Iris pigment epithelial cell (primary cell): ENCODE data around the gene TMEM14A.
"Not testable (repeated sequence)": the region's sequence is repeated elsewhere in the genome, so short reads cannot be mapped to it uniquely, and the experiment has no call there.

Experiments used
- DNase-seq: peaks from one replicate; pipeline ENCODE4 v3.0.0-alpha.2; 2011; ENCODE audit warnings: low read depth

TMEM14A gene, protein sequence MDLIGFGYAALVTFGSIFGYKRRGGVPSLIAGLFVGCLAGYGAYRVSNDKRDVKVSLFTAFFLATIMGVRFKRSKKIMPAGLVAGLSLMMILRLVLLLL

DNA sequence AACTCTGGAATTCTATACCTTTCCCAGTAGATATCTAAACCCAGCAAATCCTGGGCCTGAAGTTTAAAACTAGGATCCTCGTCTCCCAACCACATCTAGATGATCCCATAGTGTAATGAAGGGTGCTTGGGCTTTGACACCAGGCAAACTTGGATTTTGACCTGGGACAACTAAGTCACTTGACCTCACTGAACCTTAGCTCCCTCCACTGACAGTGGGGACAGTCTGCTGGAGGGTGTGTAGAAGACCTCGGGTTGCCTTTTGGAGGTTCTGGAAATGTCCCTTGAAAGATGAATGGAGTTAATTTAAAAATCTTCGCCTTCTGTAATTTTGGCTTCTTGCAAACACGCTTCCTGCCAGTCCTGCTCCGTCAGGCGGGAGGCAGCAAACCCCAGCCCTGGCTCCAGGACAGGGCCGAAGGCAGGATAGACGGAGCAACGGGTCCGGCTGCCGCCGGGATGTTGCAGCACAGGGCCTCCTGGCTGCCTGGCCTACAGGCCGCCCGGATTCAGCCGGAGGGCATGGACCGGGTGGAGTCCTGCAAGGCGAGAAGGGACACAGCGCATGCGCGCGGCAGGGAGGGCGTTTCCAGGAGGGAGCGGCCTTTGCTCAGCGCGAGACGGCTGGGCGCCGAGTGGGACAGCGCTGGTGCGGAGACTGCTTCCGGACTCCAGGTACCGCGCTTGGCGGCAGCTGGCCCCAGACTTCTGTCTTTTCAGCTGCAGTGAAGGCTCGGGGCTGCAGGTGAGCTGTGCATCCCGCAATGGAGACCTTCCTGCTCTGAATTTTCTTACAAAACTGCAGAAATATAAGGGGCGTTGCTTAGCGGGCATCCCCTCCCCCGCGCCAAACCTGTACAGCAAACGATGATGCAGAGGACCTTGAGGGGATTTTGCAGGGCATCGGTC, at the start of gene TMEM14A:
TSS of gene TMEM14A (plus strand) at position 612 of the 908 bp plus-strand sequence. CDS start 5,990 bp downstream, outside the sequence.
- peak; percentile 87 for DNase-seq

DNA sequence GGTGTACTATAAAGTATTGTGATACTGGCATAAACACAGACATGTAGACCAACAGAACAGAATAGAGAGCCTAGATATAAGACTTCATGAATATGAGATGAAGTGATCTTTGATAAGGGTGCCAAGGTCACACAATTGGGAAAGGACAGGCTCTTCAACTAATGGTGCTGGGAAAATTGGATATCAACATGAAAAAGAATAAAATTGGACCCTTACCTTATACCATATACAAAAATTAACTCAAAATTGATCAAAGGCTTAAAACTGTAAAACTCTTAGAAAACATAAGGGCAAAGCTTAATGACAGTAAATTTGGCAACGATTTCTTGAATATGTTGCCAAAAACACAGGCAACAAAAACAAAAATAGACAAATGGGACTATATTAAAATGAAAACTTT, 49.3 kb upstream of the TMEM14A start:
- DNase-seq: no peak

DNA sequence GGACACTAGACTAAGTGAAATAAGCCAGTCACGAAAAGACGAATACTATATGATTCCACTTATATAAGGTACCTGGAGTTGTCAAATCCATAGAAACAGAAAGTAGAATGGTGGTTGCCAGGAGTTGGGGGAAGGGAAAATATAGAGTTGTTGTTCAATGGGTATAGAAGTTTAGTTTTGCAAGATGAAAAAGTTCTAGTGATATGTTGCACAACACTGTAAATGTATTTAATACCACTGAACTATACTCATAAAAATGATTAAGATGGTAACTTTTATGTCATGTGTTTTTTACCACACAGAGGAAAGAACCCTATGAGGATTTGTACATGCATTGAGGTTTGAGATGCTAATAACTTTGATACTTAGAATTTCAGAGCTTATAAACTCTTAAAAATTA, 48.1 kb upstream of the TMEM14A start:
- no peak for DNase-seq

DNA sequence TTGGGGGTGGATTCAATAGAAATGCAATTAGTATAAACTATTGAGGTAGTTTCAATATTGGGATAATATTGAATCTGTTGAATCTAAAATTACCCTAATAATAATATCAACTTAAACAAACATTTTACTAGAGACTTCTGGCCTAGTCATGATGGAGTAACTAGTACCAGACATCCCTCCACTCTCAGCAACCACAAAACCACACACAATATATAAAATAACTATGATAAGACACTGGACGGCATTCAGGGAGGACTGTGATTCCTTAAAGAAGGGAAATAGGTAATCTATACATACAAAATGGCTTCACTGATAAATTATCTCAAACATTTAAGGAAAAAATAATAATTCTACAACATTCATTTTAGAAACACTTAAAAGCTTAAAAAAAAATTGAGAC, 38.9 kb upstream of the TMEM14A start:
- DNase-seq: peak; percentile 31

DNA sequence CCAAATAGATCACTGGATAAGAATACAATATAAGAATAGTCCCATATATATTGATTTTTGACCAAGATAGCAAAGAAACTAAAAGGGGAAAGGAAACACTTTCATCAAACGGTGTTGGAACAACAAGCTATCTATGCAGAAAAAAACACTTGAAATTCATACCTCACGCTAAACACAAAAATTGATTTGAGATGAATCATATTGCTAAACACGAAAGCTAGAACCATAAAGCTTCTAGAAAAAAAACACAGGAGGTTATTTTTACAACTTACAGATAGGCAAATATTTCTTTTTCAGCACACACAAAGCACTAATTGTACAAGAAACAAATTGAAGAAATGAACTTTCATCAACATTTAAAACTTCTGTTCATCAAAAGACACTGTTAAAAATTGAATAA, 36.7 kb upstream of the TMEM14A start:
- DNase-seq: peak; percentile 59

DNA sequence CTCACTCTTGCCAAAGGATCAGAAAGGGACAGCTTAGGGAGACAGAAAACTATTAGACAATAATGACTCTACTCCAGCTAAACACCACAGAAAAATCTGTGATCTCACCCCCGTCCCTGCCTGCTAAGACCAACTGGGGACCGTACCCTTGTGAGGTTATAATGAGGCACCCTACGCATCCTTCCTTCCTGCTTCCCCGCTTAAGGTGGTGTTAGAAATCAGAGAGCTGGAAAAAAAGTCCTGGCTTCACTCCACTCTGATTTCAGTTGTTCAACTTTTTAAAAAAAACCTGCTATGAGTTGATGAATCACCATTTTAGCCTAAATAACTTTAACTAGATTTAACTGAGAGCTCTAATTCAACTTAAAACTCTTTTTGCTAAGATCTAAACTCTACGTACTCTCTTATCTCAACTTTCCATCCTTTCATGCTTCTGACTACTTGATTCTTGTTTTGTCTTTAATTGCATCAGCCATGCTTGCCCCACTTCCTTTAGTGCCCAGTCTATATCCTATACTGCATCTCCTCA, 35.8 kb upstream of the TMEM14A start:
- peak; percentile 61 for DNase-seq

DNA sequence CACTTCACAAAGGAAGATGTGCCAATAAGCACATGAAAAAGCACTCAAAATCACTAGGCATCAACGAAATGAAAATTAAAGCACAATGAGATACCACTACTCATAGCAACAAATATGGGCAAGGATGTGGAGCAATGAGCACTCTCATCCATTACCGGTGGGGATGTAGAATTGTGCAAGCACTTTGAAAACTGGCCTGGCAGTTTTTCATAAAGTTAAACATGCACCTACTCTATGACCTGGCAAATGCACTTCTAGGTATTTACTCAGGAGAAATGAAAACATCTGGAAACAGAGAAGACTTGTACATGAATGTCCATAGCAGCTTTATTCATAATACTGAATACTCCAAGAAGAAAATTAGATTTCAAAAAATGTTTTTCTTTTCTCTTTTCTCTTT, 34.1 kb upstream of the TMEM14A start:
- DNase-seq: no peak

DNA sequence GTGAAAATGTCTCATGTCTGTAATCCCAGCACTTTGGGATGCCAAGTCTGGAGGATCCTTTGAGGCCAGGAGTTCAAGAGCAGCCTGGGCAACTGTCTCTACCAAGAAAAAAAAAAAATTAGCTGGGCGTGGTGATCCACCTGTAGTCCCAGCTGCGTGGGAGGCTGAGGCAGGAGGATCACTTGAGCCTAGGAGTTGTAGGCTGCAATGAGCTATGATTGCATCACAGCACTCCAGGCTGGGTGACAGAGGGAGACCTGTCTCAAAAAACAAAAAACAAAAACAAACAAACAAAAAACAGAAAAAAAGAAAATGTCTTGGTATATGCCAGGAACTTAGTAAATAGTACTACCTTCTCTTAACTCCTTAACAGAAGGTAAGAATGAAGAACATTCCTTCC, 31.4 kb upstream of the TMEM14A start:
- no peak for DNase-seq

DNA sequence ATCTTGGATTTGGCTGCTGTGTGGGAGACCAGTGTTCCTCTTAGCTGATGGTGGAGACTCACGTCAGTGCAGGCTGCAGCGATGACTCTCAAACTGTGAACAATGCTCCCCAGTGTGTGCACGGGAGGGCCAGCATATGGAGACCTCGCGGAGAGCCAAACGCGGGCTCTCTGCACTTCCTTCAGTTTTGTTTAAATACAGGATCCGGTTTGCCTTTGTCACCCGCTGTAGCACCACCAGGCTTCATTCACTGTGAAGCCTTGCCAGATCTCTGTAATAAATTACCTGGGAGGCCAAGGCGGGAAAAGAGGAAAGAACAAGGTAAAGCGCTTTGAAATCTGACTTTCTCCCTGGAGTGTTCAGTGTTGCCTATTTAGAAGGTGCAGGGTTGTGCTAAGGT, 30.7 kb upstream of the TMEM14A start:
- DNase-seq: no peak

DNA sequence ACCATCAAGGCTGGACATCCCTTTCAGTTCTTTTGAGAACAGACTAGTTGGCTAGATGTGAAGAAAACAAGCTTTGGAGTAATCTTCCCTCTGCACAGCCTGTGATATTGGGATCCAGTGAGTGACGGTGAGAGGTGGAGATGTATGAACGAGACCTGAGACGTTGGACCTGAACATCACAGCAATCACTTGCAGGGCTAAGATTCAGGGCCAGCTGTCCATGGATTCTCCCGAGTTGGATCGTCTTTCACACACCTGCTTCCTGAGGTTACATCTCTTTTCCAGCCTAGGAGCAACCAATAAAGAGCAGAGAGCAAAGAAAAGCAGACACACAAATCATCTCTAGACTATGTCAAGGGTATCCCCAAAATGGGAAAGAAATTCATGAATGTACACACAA, 30.0 kb upstream of the TMEM14A start:
- DNase-seq: no peak

DNA sequence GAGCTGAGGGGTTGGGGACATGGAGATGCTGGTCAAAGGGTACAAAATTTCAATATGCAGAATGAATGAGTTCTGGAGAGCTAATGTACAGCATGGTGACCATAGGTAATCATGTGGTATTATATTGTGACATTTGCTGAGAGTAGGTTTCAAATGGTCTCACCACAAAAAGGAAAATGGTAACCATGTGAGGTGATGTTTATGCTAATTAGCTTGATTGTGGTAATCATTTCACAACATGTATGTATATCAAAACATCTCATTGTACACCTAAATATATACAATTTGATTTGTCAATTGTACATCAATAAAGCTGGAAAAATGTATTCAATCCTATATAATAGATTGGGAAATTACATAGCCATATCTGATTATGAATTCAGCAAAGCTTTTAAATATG, 29.5 kb upstream of the TMEM14A start:
- no peak for DNase-seq

DNA sequence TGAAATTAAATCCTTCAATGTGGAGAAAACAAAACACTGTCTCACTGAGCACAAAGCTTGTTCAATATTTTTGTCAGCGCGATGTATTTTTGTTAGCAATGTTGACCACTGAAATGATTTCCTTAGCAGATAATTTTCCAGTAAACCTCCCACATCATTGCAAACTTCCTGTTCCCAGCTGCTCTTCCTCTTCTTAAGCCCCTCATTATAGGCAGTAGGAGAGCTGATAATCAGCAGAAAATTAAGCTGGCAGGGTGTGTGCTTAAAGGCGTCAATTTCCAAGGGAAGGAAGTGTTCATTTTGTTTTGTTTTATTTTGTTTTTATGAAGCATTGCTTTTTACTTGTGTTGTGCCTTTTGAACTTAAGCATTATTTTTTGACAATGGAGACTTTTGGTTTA, 29.1 kb upstream of the TMEM14A start:
- no peak for DNase-seq

DNA sequence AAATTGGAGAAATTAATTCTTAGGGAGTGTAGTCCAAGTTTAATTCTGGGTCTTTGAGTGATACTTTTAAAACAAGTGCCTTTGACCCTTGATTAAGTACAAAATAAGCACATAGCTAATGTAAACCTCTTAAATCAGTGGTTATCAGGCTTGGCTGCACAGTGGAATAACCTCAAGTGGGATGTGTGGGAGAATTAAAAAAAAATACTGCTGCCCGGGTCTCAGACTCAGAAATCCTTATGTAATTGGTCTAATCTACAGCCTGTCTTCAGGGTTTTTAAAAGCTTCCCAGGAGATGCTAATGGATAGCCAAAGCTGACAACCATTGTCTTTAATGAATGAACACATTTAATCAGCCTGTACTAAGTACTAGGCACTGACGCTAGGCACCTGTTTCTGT, 28.5 kb upstream of the TMEM14A start:
- DNase-seq: no peak

DNA sequence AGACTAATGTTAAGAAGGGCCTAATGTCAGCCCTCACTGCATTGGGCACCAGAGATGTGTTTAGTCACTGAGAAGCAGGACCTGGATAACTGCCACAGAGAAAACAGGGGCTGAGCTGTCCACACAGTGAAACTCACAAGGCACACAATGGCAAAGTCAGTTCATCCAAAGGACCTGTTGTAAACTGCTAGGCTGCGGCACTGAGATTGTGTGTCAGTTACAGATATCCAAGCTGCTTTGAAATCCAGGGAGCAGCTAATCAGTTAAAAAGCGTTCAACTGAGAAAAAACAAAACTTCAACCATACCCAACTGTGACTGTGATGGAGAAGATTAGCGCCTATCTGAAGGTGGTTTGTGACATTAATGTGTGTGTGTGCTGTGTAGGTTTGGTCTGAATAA, 27.8 kb upstream of the TMEM14A start:
- DNase-seq: no peak

DNA sequence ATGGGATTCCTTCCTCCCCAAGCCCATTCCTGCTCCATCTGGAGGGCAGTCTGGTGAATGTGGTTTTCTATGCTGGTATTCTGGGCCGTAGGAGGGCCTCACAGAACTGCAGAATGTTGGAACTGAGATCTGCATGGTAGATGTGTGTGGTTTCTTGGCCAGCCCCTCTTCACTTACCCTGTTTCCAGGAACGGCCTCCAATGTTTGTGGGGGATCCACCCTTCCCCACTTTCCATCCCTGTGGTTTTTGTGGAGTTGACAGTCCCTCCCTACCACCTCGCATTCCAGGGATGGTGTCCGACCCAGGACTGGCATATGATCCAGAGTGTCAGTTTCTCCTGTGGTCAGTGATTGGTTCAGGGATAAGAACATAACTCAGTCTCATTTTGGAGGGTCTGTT, 26.7 kb upstream of the TMEM14A start:
- DNase-seq: no peak

DNA sequence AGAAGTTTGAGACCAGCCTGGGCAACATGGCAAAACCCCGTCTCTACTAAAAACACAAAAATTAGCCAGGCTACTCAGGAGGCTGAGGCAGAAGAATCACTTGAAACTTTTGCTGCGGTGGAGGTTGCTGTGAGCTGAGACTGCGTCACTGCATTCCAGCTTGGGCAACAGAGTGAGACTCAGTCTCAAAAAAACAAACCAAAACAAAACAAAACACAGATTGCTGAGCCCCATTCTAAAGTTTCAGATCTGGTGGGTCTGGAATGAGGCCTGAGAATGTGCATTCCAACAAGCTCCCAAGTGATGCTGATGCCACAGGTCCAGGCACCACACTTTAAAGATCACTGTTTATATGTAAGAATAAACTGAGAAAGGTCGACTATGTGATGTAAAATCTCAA, 24.9 kb upstream of the TMEM14A start:
- DNase-seq: no peak

DNA sequence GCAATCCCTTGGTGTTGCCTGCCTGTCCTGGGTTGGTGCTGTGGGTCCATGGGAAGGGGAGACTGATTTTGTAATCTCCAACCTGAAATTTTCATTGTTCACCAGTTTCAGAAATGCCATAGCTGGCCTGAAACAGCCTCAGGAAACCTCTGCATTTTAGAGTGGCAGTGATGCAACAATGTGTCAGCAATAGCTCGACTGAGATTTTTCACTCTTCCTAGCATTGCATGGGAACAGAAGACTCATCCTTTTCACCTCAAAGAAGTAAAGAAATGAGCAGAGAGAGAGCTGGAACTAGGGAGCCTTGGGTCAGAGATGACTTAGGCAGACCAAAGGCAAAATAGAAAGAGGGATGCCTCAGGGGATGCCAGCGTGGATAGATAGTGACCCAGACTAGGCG, 23.7 kb upstream of the TMEM14A start:
- peak; percentile 67 for DNase-seq

DNA sequence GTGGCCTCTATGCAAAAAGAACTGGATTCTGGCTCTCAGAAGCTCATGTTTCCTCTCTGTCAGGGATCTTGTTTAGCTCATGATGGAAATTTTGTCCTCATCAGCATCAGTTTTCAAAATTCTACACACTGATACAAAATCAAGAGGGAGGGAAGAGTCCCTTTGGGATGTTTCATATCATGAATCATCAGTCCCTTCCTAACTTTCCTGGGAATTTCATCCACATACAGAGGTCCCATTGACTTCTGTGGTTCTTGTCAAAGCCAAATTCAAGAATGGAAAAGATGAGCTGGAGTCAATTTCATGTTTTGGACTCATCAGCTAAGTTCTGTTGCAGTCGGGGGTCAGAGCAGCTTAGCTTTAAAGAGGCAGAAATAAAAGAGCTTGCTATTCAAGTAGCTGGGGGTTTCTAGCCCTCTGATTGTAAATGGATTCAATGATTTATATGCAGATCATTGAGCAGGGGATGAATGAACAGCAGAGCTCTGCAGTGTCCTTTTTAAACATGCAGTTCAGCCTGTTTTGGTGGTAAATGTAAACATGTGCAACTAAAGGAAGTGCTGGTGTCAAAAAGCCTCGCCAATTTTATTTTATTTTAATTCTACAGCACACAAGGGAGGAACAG, 21.3 kb upstream of the TMEM14A start:
- no peak for DNase-seq

DNA sequence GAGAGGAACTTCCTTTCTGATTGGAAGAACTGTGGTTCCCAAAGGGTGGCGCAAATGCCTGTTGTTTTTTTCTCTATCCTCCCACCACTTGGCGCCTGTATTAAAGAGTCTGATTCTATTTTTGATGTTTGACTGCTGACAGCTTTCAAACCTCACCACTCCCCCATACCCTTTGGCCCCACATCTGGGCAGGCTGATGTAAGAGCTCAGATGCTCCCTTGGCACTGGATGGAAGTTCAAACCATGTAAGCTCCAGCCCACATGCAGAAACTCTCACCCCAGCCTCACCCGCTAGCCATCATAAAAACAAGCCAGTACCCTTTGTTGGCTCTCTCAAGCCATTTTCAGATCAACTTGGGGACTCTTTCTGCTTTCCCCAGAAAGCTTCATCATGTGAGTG, 20.0 kb upstream of the TMEM14A start:
- DNase-seq: no peak

DNA sequence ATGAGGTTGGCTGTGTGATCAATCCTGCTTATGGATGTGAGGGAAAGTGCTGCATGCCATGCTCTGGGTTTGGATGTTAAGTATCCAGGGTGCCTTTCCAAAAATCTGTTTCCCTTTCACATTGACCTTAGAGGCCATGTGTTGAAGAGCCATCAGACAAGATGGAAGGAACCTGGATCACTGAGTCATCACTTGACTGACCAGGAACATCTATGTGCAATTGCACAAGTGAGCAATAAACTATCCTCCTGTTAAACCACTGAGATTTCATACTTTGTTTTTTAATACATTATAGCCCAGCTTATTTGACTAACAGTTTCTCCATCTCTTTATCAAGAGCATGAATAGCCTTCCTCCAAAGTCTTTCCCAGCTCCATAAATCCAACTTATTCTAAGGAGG, 17.8 kb upstream of the TMEM14A start:
- DNase-seq: peak; percentile 49

DNA sequence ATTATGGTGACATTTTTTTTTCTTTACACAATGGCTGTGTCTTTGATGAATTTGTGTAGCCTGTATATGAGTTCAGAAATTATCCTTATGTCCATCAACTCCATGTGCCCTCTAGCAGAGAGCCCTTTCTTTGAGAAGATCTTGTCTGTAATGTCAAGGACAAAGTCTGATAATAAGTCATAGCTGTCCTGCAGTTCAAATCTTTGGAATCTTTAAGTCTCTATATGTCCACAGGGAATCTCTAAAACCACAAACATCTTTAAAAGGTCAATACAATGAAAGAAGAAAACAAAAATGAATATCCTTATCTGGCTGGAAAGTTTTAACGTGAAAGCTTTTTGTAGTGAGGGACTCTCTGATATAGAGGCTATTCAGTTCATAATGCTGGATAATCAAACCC, 16.9 kb upstream of the TMEM14A start:
- DNase-seq: no peak

DNA sequence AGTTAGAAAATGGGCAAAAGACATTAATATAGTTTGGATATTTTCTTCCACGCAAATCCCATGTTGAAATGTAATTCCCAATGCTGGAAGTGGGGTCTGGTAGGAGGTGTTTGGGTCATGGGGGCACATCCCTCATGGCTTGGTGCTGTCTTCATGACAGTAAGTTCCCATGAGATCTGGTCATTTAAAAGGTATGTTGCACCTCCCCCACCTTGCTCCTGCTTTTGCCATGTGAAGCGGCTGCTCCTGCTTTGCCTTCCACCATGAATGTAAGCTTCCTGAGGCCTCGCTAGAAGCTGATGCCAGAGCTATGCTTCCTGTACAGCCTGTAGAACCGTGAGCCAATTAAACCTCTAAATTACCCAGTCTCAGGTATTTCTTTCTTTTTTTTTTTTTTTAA, 16.3 kb upstream of the TMEM14A start:
- no peak for DNase-seq

DNA sequence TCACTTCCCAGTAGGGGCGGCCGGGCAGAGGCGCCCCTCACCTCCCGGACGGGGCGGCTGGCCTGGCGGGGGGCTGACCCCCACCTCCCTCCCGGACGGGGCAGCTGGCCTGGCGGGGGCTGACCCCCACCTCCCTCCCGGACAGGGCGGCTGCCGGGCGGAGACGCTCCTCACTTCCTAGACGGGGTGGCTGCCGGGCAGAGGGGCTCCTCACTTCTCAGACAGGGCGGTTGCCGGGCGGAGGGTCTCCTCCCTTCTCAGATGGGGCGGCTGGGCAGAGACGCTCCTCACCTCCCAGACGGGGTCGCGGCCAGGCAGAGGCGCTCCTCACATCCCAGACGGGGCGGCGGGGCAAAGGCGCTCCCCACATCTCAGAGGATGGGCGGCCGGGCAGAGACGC, 15.0 kb upstream of the TMEM14A start:
- DNase-seq: not testable (repeated sequence)
